ENCODE measurements around the gene EPHB1.

DNA sequence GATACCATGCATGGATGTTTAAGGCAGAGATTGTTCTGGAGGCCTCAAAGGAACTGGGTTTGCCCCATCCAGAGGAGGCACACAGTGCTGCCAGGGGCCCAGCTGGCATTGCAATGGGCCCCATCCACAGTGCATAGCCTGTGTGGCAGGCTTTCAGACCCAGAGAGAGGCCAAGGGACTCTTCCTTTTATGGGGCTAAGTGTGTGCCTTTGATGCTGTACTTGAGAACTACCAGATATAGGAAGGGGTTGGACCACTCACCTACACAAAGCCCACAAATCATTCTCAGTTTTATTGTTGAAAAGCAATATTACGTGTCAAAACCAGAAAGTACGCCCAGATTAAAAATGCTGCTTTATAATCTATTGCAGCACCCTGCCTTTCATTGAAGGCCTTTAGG lies 134.9 kb downstream of the EPHB1 start:
- no peak for TF ChIP-seq CTCF (IDR thresholded peaks at IDR 0.05; ENCODE audit: insufficient read depth, low read length)
- TF ChIP-seq REST (IDR thresholded peaks at IDR 0.05; ENCODE audit: insufficient replicate concordance, low read depth) = no peak
